ENCODE measurements around the gene TRPT1.
"Not testable (repeated sequence)": the region's sequence is repeated elsewhere in the genome, so short reads cannot be mapped to it uniquely, and the experiment has no call there.

The TRPT1 gene

DNA sequence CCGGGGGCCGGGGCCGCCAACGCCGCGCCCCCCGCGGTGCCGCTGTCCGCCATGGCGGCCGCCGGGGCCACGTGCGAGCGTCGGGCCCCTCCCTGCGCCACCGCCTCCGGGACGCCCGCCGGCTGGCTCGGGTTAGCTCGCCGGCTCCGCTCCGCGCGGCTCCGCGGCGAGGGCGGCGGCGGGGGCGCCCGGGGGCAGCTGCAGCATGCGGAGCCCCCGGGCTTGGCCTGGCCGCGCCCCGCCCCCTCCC is 20.6 kb upstream of the TRPT1 start:
- no CpG with 5 or more reads among the region's 43 CpGs for WGBS (ENCODE audit: extremely low coverage, insufficient coverage, insufficient read length)
- H2AFZ ChIP-seq (ENCODE audit: insufficient read depth, low read length, poor library complexity); H2BK12ac ChIP-seq (ENCODE audit: low read length); H3K18ac ChIP-seq (ENCODE audit: low read length); H3K9me3 ChIP-seq (ENCODE audit: insufficient read depth, low read depth, low read length); H3K4ac ChIP-seq (ENCODE audit: low read depth, low read length); H2BK120ac ChIP-seq (ENCODE audit: insufficient read depth, low read length, poor library complexity); H3K27me3 ChIP-seq (ENCODE audit: insufficient read depth, low read length); H2AK5ac ChIP-seq (ENCODE audit: low read length); H3K23ac ChIP-seq (ENCODE audit: low read length); DNase-seq; H4K12ac ChIP-seq (ENCODE audit: low read depth, low read length): not testable (repeated sequence)
- peak overlapping the region; percentile 97 for H3K4me3 ChIP-seq (ENCODE audit: low read depth, low read length)
- H4K8ac ChIP-seq (ENCODE audit: low read depth, low read length): peak overlapping the region; percentile 58
- peak overlapping the region; percentile 23 for H2BK5ac ChIP-seq (ENCODE audit: low read depth, low read length, poor library complexity)
- H3K79me1 ChIP-seq (ENCODE audit: low read length): peaks cover 40% of the 10 kb centered on the region
- peaks cover 19 to 26% of the 10 kb centered on the region in 2 experiments for H3K36me3 ChIP-seq (ENCODE audit: control insufficient read depth in 1 of 2, insufficient read depth in 2 of 2, low read length in 2 of 2)
- peak overlapping the region; percentile 73 for H3K4me2 ChIP-seq (ENCODE audit: low read length)
- peak overlapping the region; percentile 75 for H4K91ac ChIP-seq (ENCODE audit: low read depth, low read length)
- H3K14ac ChIP-seq (ENCODE audit: low read length): peak overlapping the region; percentile 78
- peaks cover 28% of the 10 kb centered on the region for H3K79me2 ChIP-seq (ENCODE audit: control insufficient read depth, insufficient read depth, low read length, poor library complexity)
- peaks cover 24 to 36% of the 10 kb centered on the region in 2 experiments for H3K4me1 ChIP-seq (ENCODE audit: control insufficient read depth in 1 of 2, insufficient read depth in 2 of 2, low read length in 2 of 2)
- peak overlapping the region; percentile 92 for H3K9ac ChIP-seq (ENCODE audit: low read length)
- H3K27ac ChIP-seq (ENCODE audit: low read depth, low read length): peak overlapping the region; percentile 87

DNA sequence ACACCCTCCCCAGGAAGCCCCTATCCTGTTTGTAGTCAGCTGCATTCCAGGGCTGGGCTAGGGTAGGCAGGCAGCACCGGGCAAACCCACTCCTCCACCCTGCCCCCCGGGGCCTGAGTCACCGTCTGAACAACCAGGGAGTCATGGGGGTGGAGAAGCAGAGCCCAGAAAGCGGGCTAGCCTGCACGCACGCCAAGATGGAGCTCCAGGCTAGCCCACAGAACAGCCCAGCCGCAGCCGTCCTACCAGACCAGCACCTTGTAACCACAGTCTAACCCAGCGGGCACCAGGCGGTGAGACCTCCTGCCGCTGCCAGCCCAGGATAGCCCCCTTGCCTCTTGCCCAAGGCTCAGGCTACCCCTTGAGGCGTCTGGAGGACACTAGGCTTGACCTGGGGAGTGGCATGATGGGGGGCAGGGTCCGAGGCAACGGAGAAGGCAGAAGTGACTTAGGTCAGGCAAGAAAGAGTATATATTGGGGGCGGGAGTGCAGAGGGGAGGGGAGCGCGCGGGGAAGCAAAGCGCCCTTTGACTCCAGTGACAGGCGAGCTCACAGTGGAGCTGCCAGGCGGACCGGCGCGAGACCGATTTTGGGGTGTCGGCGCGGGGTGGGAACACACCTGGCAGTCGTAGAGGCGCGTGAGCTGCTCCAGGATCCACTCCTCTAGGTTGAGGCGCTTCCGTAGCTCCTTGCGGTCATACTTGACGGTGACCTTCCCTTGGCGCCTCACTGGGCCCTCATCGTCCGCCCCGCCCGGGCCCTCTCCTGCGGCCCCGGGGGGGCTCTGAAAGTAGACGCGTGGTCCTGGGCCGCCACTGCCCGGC is 20.0 kb upstream of the TRPT1 start:
- peak overlapping the region; percentile 60 for H2AK5ac ChIP-seq (ENCODE audit: low read length)

DNA sequence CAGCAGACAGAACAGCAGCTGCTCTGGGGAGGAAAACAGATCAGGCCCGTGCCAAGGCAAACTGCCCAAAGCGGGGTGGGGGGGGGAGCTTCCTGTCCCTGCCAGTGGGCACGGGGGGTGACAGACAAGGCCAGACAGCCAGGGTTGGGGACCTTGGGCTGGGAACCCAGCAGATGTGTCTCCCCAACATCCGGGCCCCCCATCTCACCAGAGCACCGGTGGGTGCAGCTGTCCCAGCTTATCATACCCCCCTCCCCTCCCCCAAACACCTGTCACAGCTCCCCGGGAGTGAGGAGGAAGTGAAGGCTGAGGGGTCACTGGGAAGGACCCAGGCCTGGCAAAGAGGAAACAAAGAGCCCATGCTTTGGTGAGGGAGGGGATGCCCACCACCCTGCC is 19.4 kb upstream of the TRPT1 start:
- Histone ChIP-seq H3K36me3 (ENCODE audit: control insufficient read depth in 1 of 2, insufficient read depth in 2 of 2, low read length in 2 of 2) (peaks cover 19 to 26% of the 10 kb centered on the region in 2 experiments), H4K12ac (ENCODE audit: low read depth, low read length) (no peak overlapping the region), H3K4me3 (ENCODE audit: low read depth, low read length) (peak overlapping the region; percentile 97), H3K4ac (ENCODE audit: low read depth, low read length) (peak overlapping the region; percentile 89), H3K9me3 (ENCODE audit: insufficient read depth, low read depth, low read length) (peaks cover 4% of the 10 kb centered on the region), H3K27ac (ENCODE audit: low read depth, low read length) (peak overlapping the region; percentile 87), H3K79me1 (ENCODE audit: low read length) (peaks cover 41% of the 10 kb centered on the region), H3K14ac (ENCODE audit: low read length) (peak overlapping the region; percentile 78), H3K23ac (ENCODE audit: low read length) (no peak overlapping the region), H2BK120ac (ENCODE audit: insufficient read depth, low read length, poor library complexity) (peak overlapping the region; percentile 23), H3K4me2 (ENCODE audit: low read length) (peak overlapping the region; percentile 73), H4K91ac (ENCODE audit: low read depth, low read length) (peak overlapping the region; percentile 67), H2BK12ac (ENCODE audit: low read length) (no peak overlapping the region), H3K79me2 (ENCODE audit: control insufficient read depth, insufficient read depth, low read length, poor library complexity) (peaks cover 32% of the 10 kb centered on the region), H2AFZ (ENCODE audit: insufficient read depth, low read length, poor library complexity) (no peak overlapping the region), H3K9ac (ENCODE audit: low read length) (peak overlapping the region; percentile 32), H4K8ac (ENCODE audit: low read depth, low read length) (peak overlapping the region; percentile 32), H2BK5ac (ENCODE audit: low read depth, low read length, poor library complexity) (no peak overlapping the region), H2AK5ac (ENCODE audit: low read length) (no peak overlapping the region), H3K18ac (ENCODE audit: low read length) (peak overlapping the region; percentile 41), H3K27me3 (ENCODE audit: insufficient read depth, low read length) (no peaks in the 10 kb centered on the region), H3K4me1 (ENCODE audit: control insufficient read depth in 1 of 2, insufficient read depth in 2 of 2, low read length in 2 of 2) (peaks cover 20 to 32% of the 10 kb centered on the region in 2 experiments)
- DNase-seq: no peak
- no CpG with 5 or more reads among the region's 6 CpGs for WGBS (ENCODE audit: extremely low coverage, insufficient coverage, insufficient read length)

More for the DNA sequence above, 20.0 kb upstream of the TRPT1 start:
- Histone ChIP-seq H3K4me1 (ENCODE audit: control insufficient read depth in 1 of 2, insufficient read depth in 2 of 2, low read length in 2 of 2) (peaks cover 24 to 35% of the 10 kb centered on the region in 2 experiments), H2BK12ac (ENCODE audit: low read length) (peak overlapping the region; percentile 1), H2AFZ (ENCODE audit: insufficient read depth, low read length, poor library complexity) (peak overlapping the region; percentile 41), H4K8ac (ENCODE audit: low read depth, low read length) (peak overlapping the region; percentile 58), H3K18ac (ENCODE audit: low read length) (peak overlapping the region; percentile 52), H3K27me3 (ENCODE audit: insufficient read depth, low read length) (no peaks in the 10 kb centered on the region), H3K9me3 (ENCODE audit: insufficient read depth, low read depth, low read length) (peaks cover 4% of the 10 kb centered on the region), H4K91ac (ENCODE audit: low read depth, low read length) (peak overlapping the region; percentile 75), H3K23ac (ENCODE audit: low read length) (peak overlapping the region; percentile 50), H4K12ac (ENCODE audit: low read depth, low read length) (peak overlapping the region; percentile 56), H3K9ac (ENCODE audit: low read length) (peak overlapping the region; percentile 92), H2BK5ac (ENCODE audit: low read depth, low read length, poor library complexity) (peak overlapping the region; percentile 23), H3K79me2 (ENCODE audit: control insufficient read depth, insufficient read depth, low read length, poor library complexity) (peaks cover 28% of the 10 kb centered on the region), H3K4me3 (ENCODE audit: low read depth, low read length) (peak overlapping the region; percentile 97), H3K36me3 (ENCODE audit: control insufficient read depth in 1 of 2, insufficient read depth in 2 of 2, low read length in 2 of 2) (peaks cover 19 to 26% of the 10 kb centered on the region in 2 experiments), H3K14ac (ENCODE audit: low read length) (peak overlapping the region; percentile 78), H3K79me1 (ENCODE audit: low read length) (peaks cover 39% of the 10 kb centered on the region), H3K27ac (ENCODE audit: low read depth, low read length) (peak overlapping the region; percentile 87), H3K4ac (ENCODE audit: low read depth, low read length) (peak overlapping the region; percentile 89), H2BK120ac (ENCODE audit: insufficient read depth, low read length, poor library complexity) (peak overlapping the region; percentile 50), H3K4me2 (ENCODE audit: low read length) (peak overlapping the region; percentile 73)
- no CpG with 5 or more reads among the region's 46 CpGs for WGBS (ENCODE audit: extremely low coverage, insufficient coverage, insufficient read length)
- peak; percentile 97 to 100 for DNase-seq

DNA sequence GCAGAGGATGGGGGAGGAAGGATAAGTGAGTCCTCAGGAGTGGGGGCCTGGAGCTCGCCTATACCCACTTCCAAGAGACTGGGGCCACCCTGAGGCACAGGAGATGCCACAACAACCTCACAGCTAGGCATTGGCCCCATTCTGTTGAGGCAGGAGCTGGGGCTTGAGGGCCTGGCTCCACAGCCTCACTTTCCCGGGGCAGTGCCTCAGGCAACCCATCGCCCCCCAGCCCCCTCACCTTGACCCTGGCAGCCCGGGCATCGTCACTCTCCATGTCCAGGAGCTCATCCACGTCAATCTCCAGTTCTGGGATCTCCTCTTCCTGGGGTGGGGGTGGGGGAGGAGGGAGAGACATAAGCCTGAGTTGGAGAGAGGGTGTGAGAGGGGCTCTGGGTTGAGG is 19.0 kb upstream of the TRPT1 start:
- H2BK120ac ChIP-seq (ENCODE audit: insufficient read depth, low read length, poor library complexity): peak overlapping the region; percentile 23
- no peak overlapping the region for H2BK5ac ChIP-seq (ENCODE audit: low read depth, low read length, poor library complexity)
- H2AFZ ChIP-seq (ENCODE audit: insufficient read depth, low read length, poor library complexity): no peak overlapping the region
- WGBS (ENCODE audit: extremely low coverage, insufficient coverage, insufficient read length): no CpG with 5 or more reads among the region's 6 CpGs
- peaks cover 44% of the 10 kb centered on the region for H3K79me1 ChIP-seq (ENCODE audit: low read length)
- peak overlapping the region; percentile 11 for H2AK5ac ChIP-seq (ENCODE audit: low read length)
- peak overlapping the region; percentile 87 for H3K27ac ChIP-seq (ENCODE audit: low read depth, low read length)
- H3K9me3 ChIP-seq (ENCODE audit: insufficient read depth, low read depth, low read length): peaks cover 4% of the 10 kb centered on the region
- peaks cover 32% of the 10 kb centered on the region for H3K79me2 ChIP-seq (ENCODE audit: control insufficient read depth, insufficient read depth, low read length, poor library complexity)
- peak overlapping the region; percentile 61 for H4K8ac ChIP-seq (ENCODE audit: low read depth, low read length)
- H3K14ac ChIP-seq (ENCODE audit: low read length): peak overlapping the region; percentile 18
- H4K91ac ChIP-seq (ENCODE audit: low read depth, low read length): peak overlapping the region; percentile 67
- H3K4me1 ChIP-seq (ENCODE audit: control insufficient read depth in 1 of 2, insufficient read depth in 2 of 2, low read length in 2 of 2): peaks cover 23 to 37% of the 10 kb centered on the region in 2 experiments
- H4K12ac ChIP-seq (ENCODE audit: low read depth, low read length): no peak overlapping the region
- peaks cover 19 to 26% of the 10 kb centered on the region in 2 experiments for H3K36me3 ChIP-seq (ENCODE audit: control insufficient read depth in 1 of 2, insufficient read depth in 2 of 2, low read length in 2 of 2)
- no peaks in the 10 kb centered on the region for H3K27me3 ChIP-seq (ENCODE audit: insufficient read depth, low read length)
- H2BK12ac ChIP-seq (ENCODE audit: low read length): peak overlapping the region; percentile 18
- H3K18ac ChIP-seq (ENCODE audit: low read length): peak overlapping the region; percentile 22
- no peak overlapping the region for H3K23ac ChIP-seq (ENCODE audit: low read length)
- H3K4ac ChIP-seq (ENCODE audit: low read depth, low read length): peak overlapping the region; percentile 89
- DNase-seq: no peak
- peak overlapping the region; percentile 32 for H3K9ac ChIP-seq (ENCODE audit: low read length)
- H3K4me2 ChIP-seq (ENCODE audit: low read length): peak overlapping the region; percentile 73
- H3K4me3 ChIP-seq (ENCODE audit: low read depth, low read length): peak overlapping the region; percentile 97

All from trophoblast cell (in vitro differentiated cells and primary cell).